Natural killer cell (primary cell): Measurements from ENCODE around the gene AUH. TPM values are rescaled to one million over a fixed set of nuclear protein-coding genes. Genes with fewer than 3 reads are reported as not detected.
"Not testable (repeated sequence)": the region's sequence is repeated elsewhere in the genome, so short reads cannot be mapped to it uniquely, and the experiment has no call there.

Experiments
- ATAC-seq, 3 donors: fragments of 150-1000 bp in 2 of 3; fragments of 200-7000 bp in 1 of 3; cut with Tn5 transposase; 1 replicate in 1 of 3; 2 replicates in 2 of 3; pipeline ENCODE4 v1.10.0; 2021; ENCODE audit warnings: mild to moderate bottlenecking in 2 of 3, moderate library complexity in 2 of 3
- DNase-seq, 2 donors: peaks; one replicate each; pipeline versions ENCODE4 v3.0.0 to v3.0.0-alpha.2; 2013 to 2021; ENCODE audit warnings: mixed read lengths in 1 of 2
- H3K27ac ChIP-seq: one replicate; pipeline ENCODE4 v1.5.1; 2013; ENCODE audit warnings: mild to moderate bottlenecking, low read length
- H3K27me3 ChIP-seq: one replicate; pipeline ENCODE4 v1.6.1; 2013; ENCODE audit warnings: low read length; ENCODE audit not compliant: control insufficient read depth, insufficient read depth
- H3K36me3 ChIP-seq: one replicate; pipeline ENCODE4 v1.6.1; 2013; ENCODE audit warnings: low read length; ENCODE audit not compliant: control insufficient read depth, insufficient read depth
- H3K4me1 ChIP-seq: one replicate; pipeline ENCODE4 v1.6.1; 2013; ENCODE audit warnings: low read length; ENCODE audit not compliant: control insufficient read depth, insufficient read depth
- H3K4me3 ChIP-seq: one replicate; pipeline ENCODE4 v1.5.1; 2013; ENCODE audit warnings: low read length
- H3K9me3 ChIP-seq: one replicate; pipeline ENCODE4 v1.6.1; 2013; ENCODE audit warnings: low read length; ENCODE audit not compliant: control insufficient read depth, insufficient read depth
- H3K27ac Mint-ChIP-seq, 2 donors: one replicate each; pipeline ENCODE4 v1.8.0; 2022; ENCODE audit warnings: mild to moderate bottlenecking in 2 of 2, mixed read lengths in 2 of 2, moderate library complexity in 1 of 2
- H3K27me3 Mint-ChIP-seq, 2 donors: one replicate each; pipeline ENCODE4 v1.8.0; 2022; ENCODE audit warnings: low read depth in 2 of 2, mixed read lengths in 2 of 2
- H3K36me3 Mint-ChIP-seq: one replicate; pipeline ENCODE4 v1.8.0; 2022; ENCODE audit warnings: mixed read lengths
- H3K4me1 Mint-ChIP-seq, 2 donors: one replicate each; pipeline ENCODE4 v1.8.0; 2022; ENCODE audit warnings: mixed read lengths in 2 of 2
- H3K4me3 Mint-ChIP-seq: one replicate; pipeline ENCODE4 v1.8.0; 2022; ENCODE audit warnings: mild to moderate bottlenecking, moderate library complexity, mixed read lengths
- H3K9me3 Mint-ChIP-seq, 2 donors: one replicate each; pipeline ENCODE4 v1.8.0; 2022; ENCODE audit warnings: mixed read lengths in 2 of 2
- WGBS: methylation state at CpG from one replicate; pipeline ENCODE4 v1.1.7; 2013; ENCODE audit warnings: missing lambda C conversion rate; ENCODE audit not compliant: insufficient coverage; 5-methylcytosine and 5-hydroxymethylcytosine counted together
- intact Hi-C: fragments of 100-400 bp; cut with micrococcal nuclease; formaldehyde crosslinking; loops from one replicate; pipeline ENCODE4 v1.14.2; 2022
- total RNA-seq, 4 donors: library from RNA; stranded (reverse); fragments of 120-200 nt in 1 of 4; gene quantifications; one replicate each; pipeline versions ENCODE4 v1.2.3 to v1.2.4, GENCODE V29; 2013 to 2022
- TF ChIP-seq, protein P1 (sequence below): fragments of 200-600 bp; IDR thresholded peaks from one replicate; pipeline ENCODE4 v1.8.0; 2022; ENCODE audit warnings: antibody characterized with exemption

The AUH gene
- total RNA-seq, 3 donors from 2014 or later (not counting 1 experiment from before 2014, with no cell fraction given), result 26.7 to 36.6 (median 34.9) TPM

DNA sequence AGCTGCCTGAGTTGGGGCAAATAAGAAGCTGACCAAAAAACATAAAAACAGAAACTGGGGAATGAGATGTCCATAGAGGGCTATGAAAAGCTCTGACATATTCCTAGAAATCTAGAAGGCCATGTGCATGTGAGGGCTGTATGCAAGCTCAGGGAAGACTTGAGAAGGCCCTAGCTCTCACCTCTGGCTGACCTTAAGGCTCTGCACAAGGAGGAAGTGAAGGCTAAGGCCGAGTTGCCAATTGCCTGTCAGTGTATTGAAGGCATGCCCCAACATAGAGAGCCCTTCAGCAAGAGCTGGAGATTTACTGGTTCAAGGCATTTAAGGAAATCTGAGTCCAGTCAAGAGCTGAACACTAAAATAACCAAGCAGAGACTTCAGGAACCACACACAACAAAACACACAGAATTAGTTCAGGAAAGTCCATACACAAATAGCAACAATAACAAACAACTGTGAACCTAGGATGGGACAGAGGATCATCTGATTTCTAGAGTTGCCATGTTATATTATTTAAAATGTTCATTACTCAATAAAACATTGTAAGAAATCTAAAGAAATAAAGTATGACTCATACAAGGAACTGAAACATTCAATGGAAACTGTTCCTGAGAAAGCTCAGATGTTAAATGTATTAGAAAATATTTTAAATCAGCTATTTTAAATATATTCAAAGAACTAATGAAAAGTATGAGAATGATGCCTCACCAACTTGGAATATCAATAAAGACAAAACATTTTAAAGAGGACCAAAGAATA, 161.8 kb downstream of the AUH start:
- no peak overlapping the region for H3K4me3 ChIP-seq
- WGBS, result 67% methylated on average over 1 of the region's 1 CpG
- H3K27ac ChIP-seq, result no peak overlapping the region
- peaks cover 10% of the 10 kb centered on the region for H3K36me3 Mint-ChIP-seq
- DNase-seq (no peak), ATAC-seq (no peak)
- no peaks in the 10 kb centered on the region for H3K27me3 Mint-ChIP-seq
- H3K4me3 Mint-ChIP-seq, result no peak overlapping the region
- TF ChIP-seq, protein P1, sequence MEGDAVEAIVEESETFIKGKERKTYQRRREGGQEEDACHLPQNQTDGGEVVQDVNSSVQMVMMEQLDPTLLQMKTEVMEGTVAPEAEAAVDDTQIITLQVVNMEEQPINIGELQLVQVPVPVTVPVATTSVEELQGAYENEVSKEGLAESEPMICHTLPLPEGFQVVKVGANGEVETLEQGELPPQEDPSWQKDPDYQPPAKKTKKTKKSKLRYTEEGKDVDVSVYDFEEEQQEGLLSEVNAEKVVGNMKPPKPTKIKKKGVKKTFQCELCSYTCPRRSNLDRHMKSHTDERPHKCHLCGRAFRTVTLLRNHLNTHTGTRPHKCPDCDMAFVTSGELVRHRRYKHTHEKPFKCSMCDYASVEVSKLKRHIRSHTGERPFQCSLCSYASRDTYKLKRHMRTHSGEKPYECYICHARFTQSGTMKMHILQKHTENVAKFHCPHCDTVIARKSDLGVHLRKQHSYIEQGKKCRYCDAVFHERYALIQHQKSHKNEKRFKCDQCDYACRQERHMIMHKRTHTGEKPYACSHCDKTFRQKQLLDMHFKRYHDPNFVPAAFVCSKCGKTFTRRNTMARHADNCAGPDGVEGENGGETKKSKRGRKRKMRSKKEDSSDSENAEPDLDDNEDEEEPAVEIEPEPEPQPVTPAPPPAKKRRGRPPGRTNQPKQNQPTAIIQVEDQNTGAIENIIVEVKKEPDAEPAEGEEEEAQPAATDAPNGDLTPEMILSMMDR, result no peak
- peaks cover 0 to 4% of the 10 kb centered on the region in 2 donors for H3K9me3 Mint-ChIP-seq
- H3K27ac Mint-ChIP-seq, result no peak overlapping the region
- intact Hi-C loops, result no loop called here
- no peaks in the 10 kb centered on the region for H3K27me3 ChIP-seq
- peaks cover 3% of the 10 kb centered on the region for H3K9me3 ChIP-seq
- no peaks in the 10 kb centered on the region for H3K36me3 ChIP-seq
- H3K4me1 Mint-ChIP-seq, result peaks cover 20 to 28% of the 10 kb centered on the region in 2 donors
- H3K4me1 ChIP-seq, result peaks cover 7% of the 10 kb centered on the region

DNA sequence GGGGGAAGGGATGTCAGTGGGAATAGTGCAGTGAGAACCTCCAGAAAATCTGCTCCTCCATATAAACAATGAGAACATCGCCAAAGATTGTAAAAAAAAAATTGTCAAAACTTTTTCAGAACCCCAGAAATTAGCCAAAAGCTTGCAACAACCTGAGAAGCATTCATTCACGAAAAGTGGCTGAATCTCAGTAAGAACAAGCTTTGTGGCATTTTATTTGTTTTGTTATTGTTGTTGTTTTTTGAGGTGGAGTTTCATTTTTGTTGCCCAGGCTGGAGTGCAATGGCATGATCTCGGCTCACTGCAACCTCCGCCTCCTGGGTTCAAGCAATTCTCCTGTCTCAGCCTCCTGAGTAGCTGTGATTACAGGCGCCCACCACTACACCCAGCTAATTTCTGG, 162.8 kb downstream of the AUH start:
- H3K27me3 Mint-ChIP-seq, H3K27me3 ChIP-seq, H3K4me3 Mint-ChIP-seq, H3K36me3 ChIP-seq, intact Hi-C loops, H3K9me3 ChIP-seq, H3K27ac Mint-ChIP-seq, ATAC-seq, DNase-seq, H3K27ac ChIP-seq, H3K9me3 Mint-ChIP-seq, H3K4me3 ChIP-seq: not testable (repeated sequence)
- peaks cover 18% of the 10 kb centered on the region for H3K4me1 ChIP-seq
- H3K4me1 Mint-ChIP-seq, result peaks cover 31 to 38% of the 10 kb centered on the region in 2 donors
- WGBS, result 97% methylated on average over 5 of the region's 5 CpGs
- peaks cover 10% of the 10 kb centered on the region for H3K36me3 Mint-ChIP-seq

DNA sequence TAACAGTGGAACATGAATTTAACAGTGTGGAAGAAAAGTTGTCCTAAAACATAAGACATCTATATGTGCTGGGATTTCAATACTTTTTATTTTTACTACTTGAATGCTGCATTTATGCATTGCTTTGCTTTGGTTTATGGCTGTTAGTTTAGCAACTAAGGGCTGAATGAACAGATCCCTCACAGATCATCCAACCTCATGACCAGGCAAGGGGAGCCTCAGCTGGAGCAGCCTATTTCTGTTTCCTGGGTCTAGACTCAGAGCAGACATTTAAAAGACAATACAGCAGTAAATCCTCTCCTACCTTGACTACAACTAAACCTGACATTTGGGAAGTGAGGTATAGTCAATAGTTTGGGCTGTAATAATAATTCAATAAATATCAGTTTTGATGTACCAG, 163.3 kb downstream of the AUH start:
- Histone ChIP-seq H3K27me3 (no peaks in the 10 kb centered on the region), H3K4me3 (no peak overlapping the region), H3K36me3 (no peaks in the 10 kb centered on the region), H3K27ac (no peak overlapping the region), H3K4me1 (peaks cover 23% of the 10 kb centered on the region), H3K9me3 (peaks cover 3% of the 10 kb centered on the region)
- H3K36me3 Mint-ChIP-seq, result peaks cover 10% of the 10 kb centered on the region
- TF ChIP-seq, protein P1, result no peak
- no peaks in the 10 kb centered on the region for H3K27me3 Mint-ChIP-seq
- peak overlapping the region in 1 of 2 donors; percentile 33 for H3K27ac Mint-ChIP-seq
- intact Hi-C loops, result no loop called here
- no peak for ATAC-seq
- no peak for DNase-seq
- H3K4me1 Mint-ChIP-seq, result peaks cover 36 to 43% of the 10 kb centered on the region in 2 donors
- no peak overlapping the region for H3K4me3 Mint-ChIP-seq
- peaks cover 0 to 4% of the 10 kb centered on the region in 2 donors for H3K9me3 Mint-ChIP-seq

DNA sequence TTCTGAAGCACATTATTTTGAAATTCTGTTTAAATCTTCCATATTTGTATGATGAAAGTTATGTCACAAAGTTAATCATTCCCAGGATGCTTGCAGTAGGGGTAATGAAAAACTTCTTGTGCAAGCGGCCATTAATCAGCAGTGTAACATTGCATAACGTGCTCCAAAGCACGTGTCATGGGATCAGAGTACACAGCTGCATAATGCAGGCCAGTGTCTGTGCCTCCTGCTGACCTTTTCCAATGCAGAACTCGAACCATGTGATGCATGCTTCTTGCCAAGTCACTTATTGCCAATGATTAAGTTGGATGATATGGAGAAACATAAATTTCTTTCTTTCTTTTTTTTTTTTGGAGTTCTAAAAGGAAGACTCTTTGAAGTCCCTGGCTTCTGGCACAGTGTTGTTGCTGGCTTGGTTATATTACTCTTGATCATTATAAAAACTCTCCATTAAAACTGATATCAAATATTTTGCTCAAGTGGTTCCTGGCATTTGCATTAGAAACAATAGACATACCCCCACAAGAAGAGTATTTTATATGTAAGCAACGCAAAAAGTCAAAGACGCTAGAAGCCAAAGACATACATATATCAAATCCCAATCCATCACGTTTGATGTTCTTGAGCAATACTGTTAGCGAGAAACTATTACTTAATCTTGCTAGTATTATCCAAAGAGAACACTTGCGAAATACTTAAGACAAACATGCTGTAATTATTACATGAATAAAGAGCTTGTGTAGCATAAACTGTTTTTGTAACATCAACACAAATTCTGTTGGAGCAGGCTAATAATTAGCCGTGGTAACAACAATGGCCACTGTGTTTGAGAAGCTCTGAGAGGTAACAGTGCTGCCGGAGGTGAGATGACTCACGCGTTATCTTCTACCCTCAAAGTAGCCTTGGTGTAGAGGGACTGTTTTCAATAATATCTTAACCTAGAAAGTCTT, 164.2 kb downstream of the AUH start:
- Histone ChIP-seq H3K36me3 (no peaks in the 10 kb centered on the region), H3K27me3 (no peaks in the 10 kb centered on the region), H3K4me1 (peaks cover 30% of the 10 kb centered on the region), H3K9me3 (no peaks in the 10 kb centered on the region), H3K27ac (no peak overlapping the region), H3K4me3 (no peak overlapping the region)
- 80% methylated on average over 10 of the region's 13 CpGs for WGBS
- Mint-ChIP-seq H3K9me3 (peaks cover 0 to 2% of the 10 kb centered on the region in 2 donors), H3K36me3 (peaks cover 10% of the 10 kb centered on the region), H3K27me3 (no peaks in the 10 kb centered on the region), H3K4me3 (no peak overlapping the region), H3K4me1 (peaks cover 45 to 52% of the 10 kb centered on the region in 2 donors), H3K27ac (peak overlapping the region in 1 of 2 donors; percentile 33)
- no peak for ATAC-seq
- TF ChIP-seq, protein P1, result no peak
- intact Hi-C loops, result no loop called here
- no peak for DNase-seq
